ENCODE data around the gene C14orf132.

- TF ChIP-seq PPARA (CRISPR knock-in tag; IDR thresholded peaks at IDR 0.05; ENCODE audit: borderline replicate concordance) (no peak), TCF4 (CRISPR knock-in tag; IDR thresholded peaks at IDR 0.05; ENCODE audit: borderline replicate concordance) (no peak), GLIS3 (CRISPR knock-in tag; IDR thresholded peaks at IDR 0.05) (no peak), ZNF70 (CRISPR knock-in tag; IDR thresholded peaks at IDR 0.05) (no peak), CSDC2 (CRISPR knock-in tag; IDR thresholded peaks at IDR 0.05) (no peak), ZFP3 (CRISPR knock-in tag; IDR thresholded peaks at IDR 0.05) (no peak)
- TF ChIP-seq, protein P1, sequence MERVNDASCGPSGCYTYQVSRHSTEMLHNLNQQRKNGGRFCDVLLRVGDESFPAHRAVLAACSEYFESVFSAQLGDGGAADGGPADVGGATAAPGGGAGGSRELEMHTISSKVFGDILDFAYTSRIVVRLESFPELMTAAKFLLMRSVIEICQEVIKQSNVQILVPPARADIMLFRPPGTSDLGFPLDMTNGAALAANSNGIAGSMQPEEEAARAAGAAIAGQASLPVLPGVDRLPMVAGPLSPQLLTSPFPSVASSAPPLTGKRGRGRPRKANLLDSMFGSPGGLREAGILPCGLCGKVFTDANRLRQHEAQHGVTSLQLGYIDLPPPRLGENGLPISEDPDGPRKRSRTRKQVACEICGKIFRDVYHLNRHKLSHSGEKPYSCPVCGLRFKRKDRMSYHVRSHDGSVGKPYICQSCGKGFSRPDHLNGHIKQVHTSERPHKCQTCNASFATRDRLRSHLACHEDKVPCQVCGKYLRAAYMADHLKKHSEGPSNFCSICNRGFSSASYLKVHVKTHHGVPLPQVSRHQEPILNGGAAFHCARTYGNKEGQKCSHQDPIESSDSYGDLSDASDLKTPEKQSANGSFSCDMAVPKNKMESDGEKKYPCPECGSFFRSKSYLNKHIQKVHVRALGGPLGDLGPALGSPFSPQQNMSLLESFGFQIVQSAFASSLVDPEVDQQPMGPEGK (CRISPR knock-in tag; IDR thresholded peaks at IDR 0.05; ENCODE audit: borderline replicate concordance) = no peak
These were observed 38.9 kb downstream of the C14orf132 start for GRCh38 chr14:96077983-96078624.

Data from SK-N-SH treated with all-trans-retinoic acid at 6 μM for 48 hours (cell line).